Measurements from ENCODE around the gene NUCKS1.
A peak's percentile ranks its signal among the peaks of the same experiment; 100 is the strongest.

NUCKS1 gene

GRCh38 chr1:205750138-205751035, at the start of gene NUCKS1:
Gene NUCKS1 (minus strand): TSS chr1:205750182. CDS start chr1:205749973, 209 bp downstream.
- DNase-seq, result peak; percentile 100

- DNase-seq, result peak; percentile 47
These were observed 48.6 kb upstream of the NUCKS1 start for GRCh38 chr1:205798577-205798976.

GRCh38 chr1:205797168-205797567, 47.2 kb upstream of the NUCKS1 start:
- DNase-seq, result no peak

GRCh38 chr1:205794011-205794730, 44.2 kb upstream of the NUCKS1 start:
- no peak for DNase-seq

- DNase-seq, result no peak
These were observed 43.1 kb upstream of the NUCKS1 start for GRCh38 chr1:205792961-205793673.

- no peak for DNase-seq
These were observed 42.5 kb upstream of the NUCKS1 start for GRCh38 chr1:205792481-205792881.

- DNase-seq, result peak; percentile 71
These were observed 41.7 kb upstream of the NUCKS1 start for GRCh38 chr1:205791568-205792180.

GRCh38 chr1:205787287-205787916, 37.4 kb upstream of the NUCKS1 start:
- DNase-seq, result no peak

- no peak for DNase-seq
These were observed 36.6 kb upstream of the NUCKS1 start for GRCh38 chr1:205786601-205787000.

- no peak for DNase-seq
These were observed 35.5 kb upstream of the NUCKS1 start for GRCh38 chr1:205785446-205785845.

- DNase-seq, result no peak
These were observed 33.9 kb upstream of the NUCKS1 start for GRCh38 chr1:205783904-205784303.

- no peak for DNase-seq
These were observed 33.4 kb upstream of the NUCKS1 start for GRCh38 chr1:205783433-205783795.

- DNase-seq, result no peak
These were observed 32.8 kb upstream of the NUCKS1 start for GRCh38 chr1:205782627-205783432.

- no peak for DNase-seq
These were observed 30.4 kb upstream of the NUCKS1 start for GRCh38 chr1:205780335-205780734.

- no peak for DNase-seq
These were observed 28.0 kb upstream of the NUCKS1 start for GRCh38 chr1:205777994-205778393.

- DNase-seq, result no peak
These were observed 25.7 kb upstream of the NUCKS1 start for GRCh38 chr1:205775717-205776056.

GRCh38 chr1:205775015-205775716, 25.2 kb upstream of the NUCKS1 start, which contains the start of gene RAB29:
Gene RAB29 (minus strand): TSS chr1:205775482. CDS start chr1:205774956, 526 bp downstream.
- peak; percentile 87 for DNase-seq

GRCh38 chr1:205774198-205775014, 24.4 kb upstream of the NUCKS1 start:
- DNase-seq, result peak; percentile 51

GRCh38 chr1:205772607-205773032, 22.6 kb upstream of the NUCKS1 start:
- DNase-seq, result no peak

- no peak for DNase-seq
These were observed 20.6 kb upstream of the NUCKS1 start for GRCh38 chr1:205770618-205771017.

Data from NCI-H69 (cell line).